Endothelial cell (in vitro differentiated cells): ENCODE measurements around the gene RANBP17. TPM values are rescaled to one million over a fixed set of nuclear protein-coding genes. Genes with fewer than 3 reads are reported as not detected.

Experiments
- DNase-seq: peaks from one replicate; pipeline ENCODE4 v3.0.0; 2021; ENCODE audit warnings: low spot score
- H3K27ac Mint-ChIP-seq: one replicate; pipeline ENCODE4 v1.8.0; 2021; ENCODE audit warnings: mixed read lengths, inconsistent platforms; ENCODE audit not compliant: unreplicated experiment
- H3K27me3 Mint-ChIP-seq: one replicate; pipeline ENCODE4 v1.8.0; 2021; ENCODE audit warnings: mild to moderate bottlenecking, moderate library complexity, mixed read lengths, inconsistent platforms; ENCODE audit not compliant: unreplicated experiment
- H3K36me3 Mint-ChIP-seq: one replicate; pipeline ENCODE4 v1.8.0; 2021; ENCODE audit warnings: mild to moderate bottlenecking, low read depth, mixed read lengths, inconsistent platforms; ENCODE audit not compliant: unreplicated experiment
- H3K4me1 Mint-ChIP-seq: one replicate; pipeline ENCODE4 v1.8.0; 2021; ENCODE audit warnings: mild to moderate bottlenecking, mixed read lengths, inconsistent platforms; ENCODE audit not compliant: unreplicated experiment
- H3K4me3 Mint-ChIP-seq: one replicate; pipeline ENCODE4 v1.8.0; 2021; ENCODE audit warnings: mild to moderate bottlenecking, mixed read lengths, inconsistent platforms; ENCODE audit not compliant: unreplicated experiment
- H3K9me3 Mint-ChIP-seq: one replicate; pipeline ENCODE4 v1.8.0; 2021; ENCODE audit warnings: mixed read lengths, inconsistent platforms; ENCODE audit not compliant: unreplicated experiment
- CTCF ChIP-seq: fragments of 200-600 bp; sonication (generic); IDR thresholded peaks from one replicate; pipeline ENCODE4 v1.5.0; 2021; ENCODE audit warnings: antibody characterized with exemption; ENCODE audit not compliant: unreplicated experiment
- total RNA-seq: library from RNA; stranded (reverse); fragmentation: NEBNext Ultra II Directional; extraction: Animal tissue kit (Norgen Biotek cat#: 25700); gene quantifications from one replicate; pipeline ENCODE4 v1.2.1, GENCODE V29; 2021; ENCODE audit not compliant: unreplicated experiment

The RANBP17 gene
- total RNA-seq, 1 donor from 2014 or later: 22.7 TPM

- no peak for TF ChIP-seq CTCF
- Mint-ChIP-seq H3K36me3 (no peaks in the 10 kb centered on the region), H3K4me3 (no peak overlapping the region), H3K4me1 (peaks cover 2% of the 10 kb centered on the region), H3K27me3 (peaks cover 18% of the 10 kb centered on the region), H3K27ac (no peak overlapping the region), H3K9me3 (peaks cover 5% of the 10 kb centered on the region)
- no peak for DNase-seq
These were observed 459.6 kb downstream of the RANBP17 start for GRCh38 chr5:171321447-171321846.

- no peak for DNase-seq
- Mint-ChIP-seq H3K9me3 (peaks cover 5% of the 10 kb centered on the region), H3K27me3 (peaks cover 11% of the 10 kb centered on the region), H3K4me1 (no peaks in the 10 kb centered on the region), H3K36me3 (no peaks in the 10 kb centered on the region), H3K27ac (no peak overlapping the region), H3K4me3 (no peak overlapping the region)
- TF ChIP-seq CTCF: no peak
These were observed 460.7 kb downstream of the RANBP17 start for GRCh38 chr5:171322527-171322926.

GRCh38 chr5:171323007-171323406, 461.2 kb downstream of the RANBP17 start:
- TF ChIP-seq CTCF: no peak
- DNase-seq: no peak
- H3K4me3 Mint-ChIP-seq: no peak overlapping the region
- H3K9me3 Mint-ChIP-seq: peaks cover 5% of the 10 kb centered on the region
- peaks cover 11% of the 10 kb centered on the region for H3K27me3 Mint-ChIP-seq
- H3K36me3 Mint-ChIP-seq: no peaks in the 10 kb centered on the region
- no peak overlapping the region for H3K27ac Mint-ChIP-seq
- no peaks in the 10 kb centered on the region for H3K4me1 Mint-ChIP-seq

DNA sequence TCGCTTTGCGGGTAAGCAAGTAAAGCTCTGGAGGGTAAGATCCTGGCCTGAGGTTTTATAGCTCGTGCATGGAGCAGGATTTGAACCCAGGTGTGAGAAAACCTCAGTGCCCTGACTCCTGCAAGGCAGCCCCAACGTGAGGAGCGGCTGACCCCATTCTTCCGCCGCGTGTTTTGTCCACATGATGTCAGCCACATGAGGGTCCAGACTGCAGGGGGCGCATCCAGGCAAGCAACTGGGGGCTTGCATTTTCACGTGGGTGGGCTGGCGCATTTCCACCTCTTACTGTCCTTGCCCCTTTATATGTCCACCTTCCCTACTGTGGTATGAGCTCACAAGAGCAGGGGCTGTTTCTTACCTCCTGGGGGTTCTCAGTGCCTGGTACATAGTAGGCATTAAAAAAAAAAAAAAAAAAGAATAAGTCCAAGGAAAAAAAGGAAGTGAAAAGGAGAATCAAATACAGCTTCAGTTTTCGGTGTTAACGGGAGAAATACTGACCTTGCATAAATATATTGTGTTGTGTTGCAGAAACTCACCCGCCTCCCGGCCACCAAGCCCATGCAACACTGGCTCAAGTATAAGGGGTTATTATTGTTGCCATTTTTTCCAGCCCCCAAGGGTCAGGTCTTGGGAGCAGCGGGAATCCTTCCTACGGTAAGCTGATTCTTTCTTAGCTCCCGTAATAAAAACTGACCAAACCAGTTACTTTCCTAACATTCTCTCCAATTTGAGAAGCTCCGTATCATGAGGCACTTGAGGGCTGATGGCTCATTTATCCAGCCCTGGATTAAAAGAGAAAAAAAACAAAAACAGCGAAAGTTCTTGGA, 462.2 kb downstream of the RANBP17 start:
- Mint-ChIP-seq H3K4me3 (no peak overlapping the region), H3K27me3 (peaks cover 5% of the 10 kb centered on the region), H3K27ac (no peak overlapping the region), H3K36me3 (no peaks in the 10 kb centered on the region), H3K4me1 (no peaks in the 10 kb centered on the region), H3K9me3 (peaks cover 5% of the 10 kb centered on the region)
- no peak for TF ChIP-seq CTCF
- DNase-seq: no peak

DNA sequence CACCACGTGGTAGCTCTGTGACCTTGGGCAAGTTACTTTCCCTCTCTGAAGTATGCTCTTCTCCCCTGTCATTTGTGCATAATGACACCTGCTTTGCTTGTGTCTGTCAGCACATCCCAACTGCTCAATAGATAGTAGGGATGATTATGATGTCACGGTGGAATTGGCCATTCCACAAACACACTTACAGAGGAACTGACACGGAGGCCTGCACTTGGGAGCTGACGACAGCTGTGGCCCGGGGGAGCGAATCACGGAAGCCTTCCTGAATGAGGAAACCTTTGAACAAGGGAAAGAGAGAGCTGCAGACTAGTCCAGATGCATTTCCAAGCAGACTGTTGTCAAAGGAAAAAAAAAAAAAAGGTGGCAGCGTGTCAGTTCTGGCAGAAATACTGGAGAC, 468.2 kb downstream of the RANBP17 start:
- Mint-ChIP-seq H3K27me3 (peaks cover 6% of the 10 kb centered on the region), H3K4me1 (no peaks in the 10 kb centered on the region), H3K9me3 (no peaks in the 10 kb centered on the region), H3K27ac (no peak overlapping the region), H3K36me3 (no peaks in the 10 kb centered on the region), H3K4me3 (no peak overlapping the region)
- no peak for DNase-seq
- no peak for TF ChIP-seq CTCF
